ENCODE results near the gene HMCN2.
"Not testable (repeated sequence)": the region's sequence is repeated elsewhere in the genome, so short reads cannot be mapped to it uniquely, and the experiment has no call there.

Gene HMCN2

DNA sequence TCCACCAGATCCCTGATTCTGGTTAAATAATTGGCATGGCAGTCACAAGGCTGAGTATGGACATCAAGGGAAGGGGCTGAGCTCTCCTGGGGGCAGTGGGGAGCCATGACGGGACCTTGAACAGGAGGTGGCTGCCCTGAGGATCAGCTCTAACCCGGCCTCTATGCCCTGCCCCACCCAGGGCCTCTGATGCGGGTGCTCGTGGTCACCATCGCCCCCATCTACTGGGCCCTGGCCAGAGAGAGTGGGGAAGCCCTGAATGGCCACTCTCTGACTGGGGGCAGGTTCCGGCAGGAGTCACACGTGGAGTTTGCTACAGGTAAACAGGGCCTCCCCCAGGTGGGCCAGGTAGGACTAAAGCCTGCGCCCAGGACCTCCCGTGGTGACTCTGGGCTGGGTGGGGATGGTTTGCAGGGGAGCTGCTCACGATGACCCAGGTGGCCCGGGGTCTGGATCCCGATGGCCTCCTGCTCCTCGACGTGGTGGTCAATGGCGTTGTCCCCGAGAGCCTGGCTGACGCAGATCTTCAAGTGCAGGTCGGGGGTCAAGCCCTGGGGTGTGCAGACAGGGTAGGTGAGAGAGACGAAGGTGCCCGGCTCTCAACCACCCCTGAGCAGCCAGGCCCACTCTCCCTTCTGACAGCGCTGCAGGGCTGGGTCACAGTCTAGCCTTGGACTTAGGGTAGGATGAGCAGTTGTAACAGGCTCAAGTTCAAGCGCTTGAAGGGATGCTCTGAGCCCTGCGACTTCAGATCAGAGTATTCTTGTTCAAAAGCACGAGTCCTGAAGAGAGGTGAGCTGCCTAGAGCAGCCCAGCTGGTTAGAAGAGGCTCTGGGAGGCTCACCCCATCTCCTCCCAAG is 159.3 kb downstream of the HMCN2 start:
- DNase-seq = no peak

DNA sequence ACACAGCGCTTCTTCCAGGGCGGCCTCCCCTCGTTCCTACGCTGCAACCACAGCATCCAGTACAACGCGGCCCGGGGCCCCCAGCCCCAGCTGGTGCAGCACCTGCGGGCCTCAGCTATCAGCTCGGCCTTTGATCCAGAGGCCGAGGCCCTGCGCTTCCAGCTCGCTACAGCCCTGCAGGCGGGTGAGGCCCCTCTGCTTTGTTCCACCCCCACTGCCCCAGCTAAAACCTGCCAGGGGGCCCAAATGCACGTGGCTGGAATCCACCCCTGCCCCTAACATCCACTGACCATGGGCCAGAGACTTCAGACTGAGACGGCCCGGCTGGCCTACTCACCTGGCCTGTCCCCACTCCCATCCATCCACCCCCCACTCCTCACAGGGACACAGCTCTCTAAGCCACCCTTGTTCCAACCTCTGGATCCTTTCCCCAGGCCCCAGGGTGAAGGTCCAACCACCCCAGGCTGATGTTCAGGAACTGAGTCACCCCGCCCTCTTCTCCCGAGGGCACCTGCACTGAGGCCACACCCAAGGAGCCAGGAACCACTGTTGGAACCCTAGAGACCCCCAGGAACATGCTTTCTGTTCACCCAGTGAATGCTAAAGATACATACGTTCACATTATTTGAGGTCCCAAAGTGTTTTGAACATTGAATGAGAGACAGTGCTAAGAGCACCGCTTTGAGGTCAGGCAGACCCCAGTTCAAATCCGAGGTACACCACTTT is 160.3 kb downstream of the HMCN2 start:
- no peak for DNase-seq

DNA sequence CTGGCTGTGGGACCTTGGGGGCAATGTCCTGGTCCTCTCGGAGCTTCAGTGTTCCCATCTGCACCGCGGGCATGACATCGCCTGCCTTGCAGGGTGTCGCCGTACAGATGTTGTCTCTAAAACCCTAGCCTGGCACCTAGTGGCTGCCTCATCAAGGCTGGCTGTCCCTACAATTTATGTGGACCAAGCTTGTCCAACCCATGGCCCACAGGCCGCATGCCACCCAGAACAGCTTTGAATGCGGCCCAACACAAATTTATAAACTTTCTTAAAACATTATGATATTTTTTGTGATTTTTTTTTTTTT is 160.9 kb downstream of the HMCN2 start:
- no peak for DNase-seq

DNA sequence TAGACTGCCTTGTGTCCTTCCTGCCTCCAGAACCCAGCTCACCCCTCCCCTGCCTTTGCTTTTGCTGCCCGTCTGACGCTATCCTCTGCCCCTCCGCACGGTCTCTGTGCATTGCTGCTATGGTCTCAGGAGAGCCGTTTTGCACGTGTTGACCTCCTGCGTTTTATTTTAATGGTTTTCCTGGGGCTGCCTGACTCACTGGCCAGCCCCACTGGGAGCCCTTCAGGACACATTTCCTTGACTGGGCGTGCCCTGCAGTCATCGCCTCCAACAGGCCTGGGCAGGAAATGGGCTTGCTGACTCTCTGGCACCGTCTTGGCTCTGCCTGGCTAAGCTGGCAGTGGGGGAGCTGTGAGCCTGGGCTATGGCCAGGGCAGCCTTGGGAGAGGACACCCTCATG is 161.3 kb downstream of the HMCN2 start:
- DNase-seq = no peak

DNA sequence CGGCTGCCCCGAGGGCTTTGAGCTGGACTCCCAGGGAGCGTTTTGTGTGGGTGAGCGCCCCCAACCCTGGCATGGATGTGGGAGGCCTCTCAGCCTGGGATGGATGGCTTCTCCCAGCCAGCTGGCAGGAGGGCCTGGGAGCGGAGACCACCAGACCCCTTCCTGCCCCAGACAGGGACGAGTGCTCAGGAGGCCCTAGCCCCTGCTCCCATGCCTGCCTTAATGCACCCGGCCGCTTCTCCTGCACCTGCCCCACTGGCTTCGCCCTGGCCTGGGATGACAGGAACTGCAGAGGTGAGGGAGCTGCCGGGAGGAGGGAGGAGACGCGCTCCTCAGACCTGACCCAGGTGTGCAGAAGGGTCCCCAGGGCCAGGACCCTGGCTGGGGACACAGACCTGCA is 161.8 kb downstream of the HMCN2 start:
- DNase-seq = no peak

DNA sequence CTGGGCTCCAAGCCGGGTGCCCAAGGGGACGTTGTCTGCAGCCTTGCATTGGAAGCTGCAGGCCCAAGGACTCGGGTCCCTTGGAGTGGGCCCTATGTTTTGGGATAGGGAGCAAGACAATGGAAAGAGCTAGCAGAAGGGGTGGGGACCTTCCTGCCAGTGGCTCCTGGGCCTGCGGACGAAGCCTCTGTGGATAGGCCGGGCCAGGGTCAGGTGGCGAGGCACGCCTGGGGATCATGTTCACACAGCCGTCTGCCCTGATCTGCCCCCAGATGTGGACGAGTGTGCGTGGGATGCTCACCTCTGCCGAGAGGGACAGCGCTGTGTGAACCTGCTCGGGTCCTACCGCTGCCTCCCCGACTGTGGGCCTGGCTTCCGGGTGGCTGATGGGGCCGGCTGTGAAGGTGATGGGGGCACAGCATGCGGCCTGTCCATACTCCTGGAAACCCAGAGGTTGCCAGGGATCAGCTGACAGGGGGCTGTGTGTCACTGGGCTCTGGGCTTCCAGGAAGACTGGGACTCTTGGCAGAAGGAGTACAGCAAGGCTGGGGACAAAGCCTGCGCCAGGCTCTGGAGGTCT is 162.6 kb downstream of the HMCN2 start:
- no peak for DNase-seq

DNA sequence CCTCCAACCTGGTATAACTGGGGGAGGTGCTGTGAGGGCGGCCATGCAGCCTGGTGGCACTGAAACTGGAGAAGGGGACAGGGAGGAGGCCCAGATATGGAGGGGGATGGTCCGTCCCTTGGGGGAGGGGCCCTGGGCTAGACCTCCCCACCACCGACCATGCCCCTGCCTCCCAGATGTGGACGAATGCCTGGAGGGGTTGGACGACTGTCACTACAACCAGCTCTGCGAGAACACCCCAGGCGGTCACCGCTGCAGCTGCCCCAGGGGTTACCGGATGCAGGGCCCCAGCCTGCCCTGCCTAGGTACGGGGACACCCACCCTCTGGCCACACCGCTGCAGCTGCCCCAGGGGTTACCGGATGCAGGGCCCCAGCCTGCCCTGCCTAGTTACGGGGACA is 163.8 kb downstream of the HMCN2 start:
- DNase-seq = no peak

DNA sequence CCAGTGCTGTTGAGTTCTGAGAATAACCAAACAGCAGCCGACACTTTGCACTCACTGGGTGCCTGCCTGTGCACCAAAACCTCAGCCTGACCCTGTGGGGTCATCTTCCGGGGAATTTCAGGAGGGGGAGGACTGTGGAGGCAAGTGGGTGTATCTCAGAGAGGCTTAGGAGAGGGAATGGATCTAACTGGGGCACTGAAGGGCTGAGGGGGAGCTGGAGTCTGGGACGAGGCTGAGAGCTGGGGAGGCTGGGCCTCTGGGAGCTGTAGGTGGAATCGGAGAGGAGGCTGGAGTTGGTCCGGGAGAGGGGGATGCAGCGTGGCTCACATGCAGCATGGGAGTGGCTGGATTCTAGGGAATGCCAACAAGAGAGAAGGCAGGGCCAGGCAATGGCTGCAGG is 164.3 kb downstream of the HMCN2 start:
- DNase-seq = no peak

DNA sequence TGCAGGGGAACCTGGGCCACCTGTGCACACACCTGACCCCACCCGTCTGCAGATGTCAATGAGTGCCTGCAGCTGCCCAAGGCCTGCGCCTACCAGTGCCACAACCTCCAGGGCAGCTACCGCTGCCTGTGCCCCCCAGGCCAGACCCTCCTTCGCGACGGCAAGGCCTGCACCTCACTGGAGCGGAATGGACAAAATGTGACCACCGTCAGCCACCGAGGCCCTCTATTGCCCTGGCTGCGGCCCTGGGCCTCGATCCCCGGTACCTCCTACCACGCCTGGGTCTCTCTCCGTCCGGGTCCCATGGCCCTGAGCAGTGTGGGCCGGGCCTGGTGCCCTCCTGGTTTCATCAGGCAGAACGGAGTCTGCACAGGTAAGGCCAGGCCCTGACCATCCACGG is 164.7 kb downstream of the HMCN2 start:
- no peak for DNase-seq

DNA sequence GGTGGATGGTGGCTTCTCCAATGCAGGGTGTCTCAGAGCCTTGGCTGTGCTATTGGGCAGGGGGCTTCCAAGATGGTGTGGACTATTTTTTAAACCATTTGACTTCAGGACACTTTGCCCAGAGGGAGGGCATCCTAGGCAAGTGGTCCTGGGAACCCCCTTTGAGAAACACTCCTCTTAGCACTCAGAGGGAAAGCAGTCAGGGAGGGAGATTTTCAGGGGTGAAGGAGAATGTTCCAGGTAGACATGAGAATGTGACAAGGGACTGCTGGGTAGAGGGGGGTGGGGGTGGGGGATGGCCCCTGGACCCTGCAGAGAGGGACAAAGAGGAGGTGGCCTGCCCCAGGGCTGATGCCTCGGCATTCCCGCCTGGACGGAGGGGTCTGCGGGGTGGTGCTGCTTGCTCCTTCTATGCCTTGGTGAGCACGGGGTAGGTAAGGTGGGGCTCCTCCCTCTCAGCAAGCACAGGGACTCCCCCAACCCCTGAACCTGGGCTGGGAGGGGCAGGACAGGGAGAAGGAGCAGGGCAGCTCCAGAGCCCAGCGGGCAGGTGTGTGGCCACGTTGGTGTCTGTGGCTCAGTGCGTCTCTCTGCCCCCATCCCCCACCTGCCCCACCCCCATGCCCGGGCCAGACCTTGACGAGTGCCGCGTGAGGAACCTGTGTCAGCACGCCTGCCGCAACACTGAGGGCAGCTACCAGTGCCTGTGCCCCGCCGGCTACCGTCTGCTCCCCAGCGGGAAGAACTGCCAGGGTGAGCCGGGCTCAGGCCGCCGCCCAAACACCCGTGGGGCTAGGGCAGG is 165.4 kb downstream of the HMCN2 start:
- no peak for DNase-seq

DNA sequence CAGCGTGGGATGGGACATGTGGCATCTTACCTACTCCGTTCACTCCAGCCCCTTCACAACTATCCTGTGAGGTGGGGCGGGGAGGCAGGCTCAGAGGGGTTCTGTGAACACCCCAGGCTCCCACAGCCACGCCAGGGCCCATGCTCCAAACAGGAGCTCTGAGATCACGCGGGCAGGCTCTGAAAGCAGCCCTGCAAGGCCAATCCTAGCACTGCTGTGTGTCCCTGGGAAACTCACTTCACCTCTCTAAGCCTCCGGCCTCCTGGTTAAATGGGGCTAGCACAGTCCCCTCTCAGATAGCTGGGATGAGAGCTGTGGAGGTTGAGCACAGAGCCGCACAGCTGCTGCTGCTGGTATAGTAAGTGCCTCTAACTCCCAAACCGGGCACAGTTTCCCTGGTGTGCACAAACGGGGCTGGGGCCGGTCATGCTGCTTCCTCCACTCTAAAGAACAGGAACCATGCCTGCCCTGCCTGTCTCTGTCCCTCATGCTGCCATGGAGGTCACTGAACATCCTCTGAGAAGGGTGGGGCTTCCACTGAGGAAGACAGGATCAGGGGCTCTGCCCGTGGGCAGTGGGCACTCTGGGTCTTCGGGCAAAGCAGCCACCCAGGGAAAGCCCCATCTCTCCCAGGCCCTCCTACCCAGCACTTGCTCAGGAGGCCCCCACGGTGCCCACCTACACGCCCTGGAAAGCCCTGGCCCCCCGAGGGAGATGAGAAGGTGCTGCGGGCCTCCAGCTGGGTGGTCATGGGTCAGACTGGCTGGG is 166.2 kb downstream of the HMCN2 start:
- no peak for DNase-seq

DNA sequence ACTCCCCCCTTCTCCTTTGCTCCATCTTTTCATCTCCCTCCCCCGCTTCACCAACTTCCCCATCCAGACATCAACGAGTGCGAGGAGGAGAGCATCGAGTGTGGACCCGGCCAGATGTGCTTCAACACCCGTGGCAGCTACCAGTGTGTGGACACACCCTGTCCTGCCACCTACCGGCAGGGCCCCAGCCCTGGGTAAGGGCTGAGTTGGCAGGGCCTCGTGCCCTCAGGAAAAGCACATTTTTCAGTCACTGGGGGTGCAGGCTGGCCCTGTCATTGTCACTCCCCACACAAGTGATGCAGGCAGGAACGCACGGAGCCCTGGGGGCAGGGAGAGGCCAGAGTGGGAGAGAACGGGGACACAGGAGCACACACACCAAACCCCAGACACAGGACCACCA is 166.8 kb downstream of the HMCN2 start:
- DNase-seq = no peak

DNA sequence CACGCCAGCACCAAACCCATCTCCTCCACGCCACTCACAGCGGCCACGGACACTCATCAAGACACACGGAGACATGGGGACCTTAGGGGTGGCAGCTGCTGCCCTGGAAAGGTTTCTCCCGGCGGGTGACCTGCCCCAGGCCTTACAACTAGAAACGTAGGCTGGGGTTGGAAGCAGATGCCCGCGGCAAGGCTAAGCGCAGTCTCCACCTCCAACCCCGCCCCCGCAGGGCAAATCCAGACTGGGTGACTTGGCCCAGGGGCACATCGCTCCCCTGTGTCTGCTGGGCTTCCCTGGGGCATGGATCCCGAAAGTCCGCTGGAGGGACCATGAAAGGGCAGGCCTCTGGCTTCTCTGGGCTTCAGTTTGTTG is 167.2 kb downstream of the HMCN2 start:
- no peak for DNase-seq

DNA sequence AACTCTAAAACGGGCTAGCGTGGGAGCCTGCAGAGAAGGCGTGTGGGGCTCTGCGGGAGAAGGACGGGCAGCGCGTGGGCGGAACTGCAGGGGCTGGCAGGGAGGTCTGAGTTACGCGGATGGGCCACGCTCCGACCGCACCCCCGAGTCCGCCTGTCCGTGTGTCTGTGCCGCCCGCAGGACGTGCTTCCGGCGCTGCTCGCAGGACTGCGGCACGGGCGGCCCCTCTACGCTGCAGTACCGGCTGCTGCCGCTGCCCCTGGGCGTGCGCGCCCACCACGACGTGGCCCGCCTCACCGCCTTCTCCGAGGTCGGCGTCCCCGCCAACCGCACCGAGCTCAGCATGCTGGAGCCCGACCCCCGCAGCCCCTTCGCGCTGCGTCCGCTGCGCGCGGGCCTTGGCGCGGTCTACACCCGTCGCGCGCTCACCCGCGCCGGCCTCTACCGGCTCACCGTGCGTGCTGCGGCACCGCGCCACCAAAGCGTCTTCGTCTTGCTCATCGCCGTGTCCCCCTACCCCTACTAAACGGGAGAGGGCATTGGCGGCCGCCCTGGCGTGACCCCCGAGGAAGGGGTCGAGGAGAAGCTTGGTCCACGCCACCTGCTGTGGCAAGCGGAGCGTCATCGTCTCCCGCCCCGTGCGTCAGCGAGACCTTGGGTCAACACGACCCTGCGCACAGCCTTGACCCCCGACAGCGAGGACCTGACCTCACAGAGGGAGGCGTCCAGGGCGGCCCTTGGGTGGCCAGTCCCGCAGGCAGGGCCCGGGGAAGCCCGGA is 167.8 kb downstream of the HMCN2 start:
- DNase-seq = peak; percentile 53

DNA sequence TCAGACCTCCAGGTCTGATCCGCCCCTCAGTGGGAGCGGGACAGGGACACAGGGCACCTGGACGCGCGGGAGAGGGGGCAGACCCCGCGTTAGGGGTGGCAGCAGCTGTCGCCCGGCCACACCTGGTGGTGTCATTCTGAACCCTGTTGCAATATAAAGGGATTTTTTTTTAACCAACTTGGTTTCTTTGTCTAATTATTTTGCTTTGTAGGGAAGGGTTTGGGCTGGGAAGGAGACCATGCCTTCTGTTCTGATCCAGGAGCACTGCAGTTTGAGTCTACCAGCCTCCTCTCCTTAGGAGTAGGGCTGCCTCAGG is 168.3 kb downstream of the HMCN2 start:
- DNase-seq = no peak

DNA sequence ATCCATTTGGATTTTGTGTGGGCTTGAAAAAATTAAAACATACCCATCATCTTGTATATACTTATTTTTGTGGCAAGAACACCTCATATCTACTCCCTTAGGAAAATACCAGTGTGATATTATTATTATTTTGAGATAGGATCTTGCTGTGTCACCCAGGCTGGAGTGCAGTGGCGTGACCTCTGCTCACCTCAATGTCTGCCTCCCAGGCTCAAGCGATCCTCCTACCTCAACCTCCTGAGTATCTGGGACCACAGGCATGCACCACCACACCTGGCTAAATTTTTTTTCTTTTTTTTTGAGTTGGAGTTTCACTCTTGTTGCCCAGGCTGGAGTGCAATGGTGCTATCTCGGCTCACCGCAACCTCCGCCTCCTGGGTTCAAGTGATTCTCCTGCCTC is 169.1 kb downstream of the HMCN2 start:
- not testable (repeated sequence) for DNase-seq

DNA sequence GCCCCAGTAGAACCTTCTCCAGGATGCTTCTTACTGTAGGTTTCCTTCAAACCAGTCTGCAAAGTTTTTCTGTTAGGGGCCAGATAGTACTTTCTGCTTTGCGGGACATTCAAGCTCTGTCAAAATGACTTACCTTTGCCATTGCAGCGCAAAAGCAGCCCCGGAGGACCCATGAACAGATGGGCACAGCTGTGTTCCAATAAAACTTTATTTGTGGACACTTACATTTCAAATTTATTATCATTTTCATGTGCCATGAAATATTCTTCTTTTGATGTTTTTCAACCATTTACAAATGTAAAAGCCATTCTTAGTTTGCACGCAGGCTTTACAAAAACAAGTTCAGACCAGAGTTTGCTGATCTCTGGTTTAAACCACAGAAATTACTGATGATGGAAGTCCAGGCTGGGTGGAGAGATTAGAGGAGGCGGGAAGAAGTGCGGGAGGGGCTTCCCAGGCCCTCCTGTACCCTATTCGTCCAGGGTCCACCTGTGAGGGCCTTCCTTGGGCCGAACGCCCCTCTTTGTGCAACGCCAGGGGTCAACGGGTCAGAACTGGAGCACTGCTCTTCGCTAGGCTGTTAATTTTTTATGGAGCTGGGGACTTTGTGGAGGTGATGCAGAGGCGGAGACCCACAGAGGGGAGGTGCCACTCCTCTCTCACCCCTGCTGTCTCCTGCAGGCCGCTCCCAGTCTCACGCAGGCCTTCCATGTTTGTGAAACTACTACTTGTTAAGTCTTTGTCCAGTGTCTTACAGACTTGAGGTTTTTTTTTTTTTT is 171.6 kb downstream of the HMCN2 start:
- no peak for DNase-seq

DNA sequence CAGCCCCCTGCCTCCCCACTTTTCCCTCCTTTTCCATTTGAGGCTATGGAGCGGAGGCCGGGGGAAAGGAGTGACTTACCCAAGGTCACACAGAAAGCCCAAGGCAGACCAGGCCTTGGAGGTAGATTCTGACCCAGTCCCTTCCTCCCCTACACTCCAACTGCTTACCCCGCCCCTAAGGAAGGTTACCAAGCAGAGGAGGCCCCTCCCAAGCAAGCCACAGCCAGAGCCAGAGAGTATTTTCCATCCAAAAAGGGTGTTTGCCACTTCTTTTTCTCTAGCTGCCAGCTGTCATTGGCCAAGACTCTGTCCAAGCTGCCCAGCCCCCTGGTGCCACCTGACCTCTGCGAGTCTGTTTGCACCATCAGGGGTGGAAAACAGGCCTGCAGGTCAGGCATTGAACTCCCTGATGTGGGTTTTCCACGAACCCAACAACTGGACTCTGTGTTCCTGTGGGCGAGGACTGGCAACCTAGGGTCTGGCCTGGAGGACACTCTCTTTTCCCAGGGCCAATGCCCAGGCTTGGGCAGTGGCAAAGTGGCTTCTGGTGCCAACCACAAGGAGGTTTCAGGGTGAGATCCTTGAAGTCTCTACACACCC is 172.9 kb downstream of the HMCN2 start:
- DNase-seq = no peak

DNA sequence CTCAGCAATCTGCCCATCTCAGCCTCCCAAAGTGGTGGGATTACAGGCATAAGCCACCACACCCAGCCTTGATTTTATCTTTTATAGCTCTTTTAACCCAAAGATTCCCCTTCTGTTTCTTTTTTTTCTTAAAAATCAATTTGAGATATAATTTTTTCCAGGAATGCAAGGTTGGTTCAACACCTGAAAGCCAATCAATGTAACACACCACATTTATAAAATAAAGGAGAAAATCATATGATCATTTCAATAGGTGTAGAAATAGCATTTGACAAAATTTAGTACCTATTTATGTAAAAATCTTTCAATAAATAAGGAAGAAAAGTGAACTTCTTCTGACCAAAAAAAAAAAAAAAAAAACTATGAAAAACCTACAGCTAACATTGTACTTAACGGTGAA is 175.5 kb downstream of the HMCN2 start:
- DNase-seq = no peak

DNA sequence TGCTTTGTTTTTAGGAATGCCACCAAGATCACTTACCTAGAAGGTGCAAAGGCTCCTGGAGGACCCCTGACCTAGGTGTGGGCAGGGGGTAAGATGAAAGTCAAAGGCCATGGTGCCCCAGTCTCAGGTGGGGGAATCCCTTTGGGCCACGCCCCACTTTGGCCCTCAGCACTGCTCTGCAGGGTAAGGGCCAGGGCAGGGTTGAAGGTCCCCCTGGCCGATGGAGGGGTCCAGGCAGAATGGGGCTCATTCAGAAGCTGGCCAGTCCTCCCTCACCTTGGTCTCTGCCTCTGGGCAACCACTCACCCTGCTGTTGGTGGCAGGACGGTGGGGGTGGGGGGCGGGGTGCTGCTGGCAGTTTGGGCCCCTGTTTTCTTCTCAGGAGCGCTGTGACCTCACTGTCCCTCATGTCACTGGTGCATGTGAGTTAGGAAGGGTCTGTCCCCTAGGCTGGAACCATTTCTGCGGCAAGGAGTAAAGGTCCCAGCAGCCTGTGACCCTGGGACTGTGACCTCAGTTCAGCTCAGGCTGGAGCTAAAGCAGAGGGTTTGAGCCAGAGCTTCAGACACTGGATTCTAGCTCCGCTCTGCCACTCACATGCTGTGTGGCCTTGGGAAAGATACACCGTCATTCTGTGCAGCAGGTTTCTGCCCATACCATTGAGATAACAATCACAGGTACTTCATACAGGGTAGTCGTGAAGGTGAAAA is 177.3 kb downstream of the HMCN2 start:
- no peak for DNase-seq
